ENCODE results near the gene HOTAIR.

The HOTAIR gene

GRCh38 chr12:53930591-53931255 is 44.0 kb downstream of the HOTAIR start:
- ATAC-seq: no peak
- no peak for TF ChIP-seq ARNTL (CRISPR knock-in tag; IDR thresholded peaks at IDR 0.05; ENCODE audit: borderline replicate concordance, low read depth)
- TF ChIP-seq, protein P1, sequence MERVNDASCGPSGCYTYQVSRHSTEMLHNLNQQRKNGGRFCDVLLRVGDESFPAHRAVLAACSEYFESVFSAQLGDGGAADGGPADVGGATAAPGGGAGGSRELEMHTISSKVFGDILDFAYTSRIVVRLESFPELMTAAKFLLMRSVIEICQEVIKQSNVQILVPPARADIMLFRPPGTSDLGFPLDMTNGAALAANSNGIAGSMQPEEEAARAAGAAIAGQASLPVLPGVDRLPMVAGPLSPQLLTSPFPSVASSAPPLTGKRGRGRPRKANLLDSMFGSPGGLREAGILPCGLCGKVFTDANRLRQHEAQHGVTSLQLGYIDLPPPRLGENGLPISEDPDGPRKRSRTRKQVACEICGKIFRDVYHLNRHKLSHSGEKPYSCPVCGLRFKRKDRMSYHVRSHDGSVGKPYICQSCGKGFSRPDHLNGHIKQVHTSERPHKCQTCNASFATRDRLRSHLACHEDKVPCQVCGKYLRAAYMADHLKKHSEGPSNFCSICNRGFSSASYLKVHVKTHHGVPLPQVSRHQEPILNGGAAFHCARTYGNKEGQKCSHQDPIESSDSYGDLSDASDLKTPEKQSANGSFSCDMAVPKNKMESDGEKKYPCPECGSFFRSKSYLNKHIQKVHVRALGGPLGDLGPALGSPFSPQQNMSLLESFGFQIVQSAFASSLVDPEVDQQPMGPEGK (CRISPR knock-in tag; IDR thresholded peaks at IDR 0.05; ENCODE audit: borderline replicate concordance): no peak
- no peak for TF ChIP-seq RARB (CRISPR knock-in tag; IDR thresholded peaks at IDR 0.05)
- no peak for TF ChIP-seq BACH2 (CRISPR knock-in tag; IDR thresholded peaks at IDR 0.05; ENCODE audit: borderline replicate concordance)
- no peak for TF ChIP-seq TCF4 (CRISPR knock-in tag; IDR thresholded peaks at IDR 0.05; ENCODE audit: borderline replicate concordance)
- no peak for TF ChIP-seq OSR1 (CRISPR knock-in tag; IDR thresholded peaks at IDR 0.05)
- no peak for TF ChIP-seq TOX (CRISPR knock-in tag; IDR thresholded peaks at IDR 0.05; ENCODE audit: borderline replicate concordance)
- no peak for TF ChIP-seq PPARA (CRISPR knock-in tag; IDR thresholded peaks at IDR 0.05; ENCODE audit: borderline replicate concordance)
- TF ChIP-seq ZNF8 (CRISPR knock-in tag; IDR thresholded peaks at IDR 0.05): no peak
- TF ChIP-seq, protein P2, sequence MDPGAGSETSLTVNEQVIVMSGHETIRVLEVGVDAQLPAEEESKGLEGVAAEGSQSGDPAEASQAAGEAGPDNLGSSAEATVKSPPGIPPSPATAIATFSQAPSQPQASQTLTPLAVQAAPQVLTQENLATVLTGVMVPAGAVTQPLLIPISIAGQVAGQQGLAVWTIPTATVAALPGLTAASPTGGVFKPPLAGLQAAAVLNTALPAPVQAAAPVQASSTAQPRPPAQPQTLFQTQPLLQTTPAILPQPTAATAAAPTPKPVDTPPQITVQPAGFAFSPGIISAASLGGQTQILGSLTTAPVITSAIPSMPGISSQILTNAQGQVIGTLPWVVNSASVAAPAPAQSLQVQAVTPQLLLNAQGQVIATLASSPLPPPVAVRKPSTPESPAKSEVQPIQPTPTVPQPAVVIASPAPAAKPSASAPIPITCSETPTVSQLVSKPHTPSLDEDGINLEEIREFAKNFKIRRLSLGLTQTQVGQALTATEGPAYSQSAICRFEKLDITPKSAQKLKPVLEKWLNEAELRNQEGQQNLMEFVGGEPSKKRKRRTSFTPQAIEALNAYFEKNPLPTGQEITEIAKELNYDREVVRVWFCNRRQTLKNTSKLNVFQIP (CRISPR knock-in tag; IDR thresholded peaks at IDR 0.05; ENCODE audit: borderline replicate concordance, low read depth): no peak

DNA sequence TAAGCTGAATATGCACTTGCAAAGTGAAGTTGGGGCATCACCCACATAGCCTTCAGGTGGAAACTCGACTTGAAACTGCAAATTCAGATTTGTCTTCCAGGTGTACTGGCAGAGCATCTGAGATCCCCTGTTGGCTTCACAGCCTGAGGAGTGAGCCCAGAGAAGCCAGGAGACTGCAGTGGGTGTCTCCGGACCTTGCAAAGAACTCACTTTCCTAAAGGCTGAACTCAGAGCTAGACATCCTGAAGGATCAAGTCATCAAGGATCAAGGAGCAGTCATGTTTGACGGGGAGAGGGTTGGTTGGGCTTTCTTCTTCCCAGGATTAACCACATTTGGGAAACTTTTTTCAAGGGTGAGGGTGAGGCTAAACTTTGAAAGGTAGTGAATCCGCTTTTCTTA is 45.2 kb downstream of the HOTAIR start:
- no peak for TF ChIP-seq PPARA (CRISPR knock-in tag; IDR thresholded peaks at IDR 0.05; ENCODE audit: borderline replicate concordance)
- no peak for TF ChIP-seq ARNTL (CRISPR knock-in tag; IDR thresholded peaks at IDR 0.05; ENCODE audit: borderline replicate concordance, low read depth)
- TF ChIP-seq TOX (CRISPR knock-in tag; IDR thresholded peaks at IDR 0.05; ENCODE audit: borderline replicate concordance): no peak
- no peak for TF ChIP-seq ISL1 (CRISPR knock-in tag; IDR thresholded peaks at IDR 0.05)
- TF ChIP-seq ZNF70 (CRISPR knock-in tag; IDR thresholded peaks at IDR 0.05): no peak
- no peak for ATAC-seq

DNA sequence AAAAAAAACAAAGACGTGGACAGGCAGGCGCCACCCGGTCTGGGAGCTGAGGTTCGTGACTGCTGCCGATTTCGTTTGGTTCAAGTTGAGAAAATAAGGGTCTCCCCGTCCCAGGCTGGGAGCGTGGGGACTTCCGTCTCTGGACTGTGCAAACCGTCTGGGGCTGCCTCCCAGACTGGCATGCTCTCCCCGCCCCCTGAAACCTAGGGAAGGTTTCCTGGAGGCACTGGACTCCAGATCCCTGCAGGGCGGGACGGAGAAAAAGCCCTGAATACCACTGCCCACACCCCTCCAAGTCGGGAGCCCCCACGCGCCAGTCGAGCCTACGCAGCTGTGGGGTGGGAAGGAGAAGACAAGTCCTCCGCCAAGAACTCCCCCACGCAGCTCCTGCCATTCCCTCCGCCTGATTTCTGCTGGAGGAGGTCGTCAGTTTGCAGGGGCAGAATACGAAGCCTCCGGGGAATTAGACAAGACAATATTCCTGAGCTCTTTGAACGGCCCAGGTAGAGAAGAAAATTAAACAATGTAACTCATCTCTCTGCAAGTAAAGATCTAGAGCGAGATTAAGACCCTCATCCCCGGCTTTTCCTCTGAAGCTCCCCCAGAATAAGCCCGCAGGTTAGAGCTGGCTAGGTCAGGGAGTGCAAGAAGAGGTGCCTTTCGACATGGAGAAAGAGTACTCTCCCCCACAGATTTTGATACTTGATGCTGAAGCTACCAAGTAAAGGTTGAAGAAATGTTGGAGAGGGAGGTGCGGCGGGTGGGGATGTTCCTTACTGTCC is 46.5 kb downstream of the HOTAIR start:
- ATAC-seq: no peak
- no peak for TF ChIP-seq CSRNP3 (CRISPR knock-in tag; IDR thresholded peaks at IDR 0.05)
- no peak for TF ChIP-seq SNAI2 (CRISPR knock-in tag; IDR thresholded peaks at IDR 0.05)
- TF ChIP-seq TSHZ2 (CRISPR knock-in tag; IDR thresholded peaks at IDR 0.05): no peak
- TF ChIP-seq, protein P1 (CRISPR knock-in tag; IDR thresholded peaks at IDR 0.05; ENCODE audit: borderline replicate concordance): no peak
- TF ChIP-seq ARNTL (CRISPR knock-in tag; IDR thresholded peaks at IDR 0.05; ENCODE audit: borderline replicate concordance, low read depth): no peak
- TF ChIP-seq RARB (CRISPR knock-in tag; IDR thresholded peaks at IDR 0.05): no peak
- TF ChIP-seq TOX (CRISPR knock-in tag; IDR thresholded peaks at IDR 0.05; ENCODE audit: borderline replicate concordance): no peak
- TF ChIP-seq OSR1 (CRISPR knock-in tag; IDR thresholded peaks at IDR 0.05): no peak
- TF ChIP-seq ZFP3 (CRISPR knock-in tag; IDR thresholded peaks at IDR 0.05): no peak
- TF ChIP-seq PPARA (CRISPR knock-in tag; IDR thresholded peaks at IDR 0.05; ENCODE audit: borderline replicate concordance): no peak
